HG02759 (cell line): ENCODE data around the gene RPS13.
"Not testable (repeated sequence)": the region's sequence is repeated elsewhere in the genome, so short reads cannot be mapped to it uniquely, and the experiment has no call there.

Experiments used
- ATAC-seq: cut with Tn5 transposase; IDR thresholded peaks from one replicate; pipeline ENCODE4 v1.9.1; 2021; ENCODE audit warnings: mild to moderate bottlenecking, moderate library complexity; ENCODE audit not compliant: unreplicated experiment

RPS13 gene

DNA sequence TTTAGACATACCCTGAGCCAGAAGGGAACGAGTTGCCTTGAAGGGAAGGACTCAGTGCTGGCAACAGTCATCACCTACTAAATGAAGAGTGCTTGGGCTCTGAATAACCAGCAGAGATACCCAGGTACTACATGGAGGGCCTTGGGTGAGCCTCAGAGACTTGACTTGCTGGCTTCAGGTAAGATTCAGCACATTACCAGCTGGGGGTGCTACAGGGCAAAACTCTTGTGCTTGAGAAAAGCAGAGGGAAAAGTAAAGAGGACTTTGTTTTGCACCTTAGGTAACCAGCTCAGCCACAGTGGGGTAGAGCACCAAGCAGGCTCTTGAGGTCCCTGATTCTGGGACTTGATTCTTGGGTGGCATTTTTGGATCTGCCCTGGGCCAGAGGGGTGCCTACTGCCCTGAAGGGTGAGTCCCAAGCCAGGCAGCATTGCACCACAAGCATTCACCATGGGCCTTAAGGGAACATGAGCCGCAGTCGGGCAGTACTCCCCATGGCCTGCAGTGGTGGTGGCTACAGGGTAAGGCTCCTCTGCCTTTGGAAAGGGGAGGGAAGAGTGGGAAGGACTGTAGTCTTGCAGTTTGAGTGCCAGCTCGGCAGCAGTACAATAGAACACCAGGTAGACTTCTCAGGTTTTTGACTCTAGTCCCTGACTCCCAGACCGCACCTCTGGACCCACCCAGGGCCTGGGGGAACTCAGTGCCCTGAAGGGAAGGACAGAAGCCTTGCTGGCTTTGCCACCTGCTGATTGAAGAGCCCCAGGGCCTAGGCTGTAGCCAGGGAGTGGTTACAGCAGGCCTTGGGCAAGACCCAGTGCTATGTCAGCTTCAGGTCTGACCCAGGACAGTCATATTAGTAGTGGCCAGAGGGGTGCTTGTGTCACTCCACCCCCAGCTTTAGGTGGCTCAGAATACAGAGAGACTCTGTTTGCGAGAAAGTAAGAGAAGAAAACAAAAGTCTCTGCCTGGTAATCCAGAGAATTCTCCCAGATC is 40.5 kb downstream of the RPS13 start:
- ATAC-seq, result no peak

DNA sequence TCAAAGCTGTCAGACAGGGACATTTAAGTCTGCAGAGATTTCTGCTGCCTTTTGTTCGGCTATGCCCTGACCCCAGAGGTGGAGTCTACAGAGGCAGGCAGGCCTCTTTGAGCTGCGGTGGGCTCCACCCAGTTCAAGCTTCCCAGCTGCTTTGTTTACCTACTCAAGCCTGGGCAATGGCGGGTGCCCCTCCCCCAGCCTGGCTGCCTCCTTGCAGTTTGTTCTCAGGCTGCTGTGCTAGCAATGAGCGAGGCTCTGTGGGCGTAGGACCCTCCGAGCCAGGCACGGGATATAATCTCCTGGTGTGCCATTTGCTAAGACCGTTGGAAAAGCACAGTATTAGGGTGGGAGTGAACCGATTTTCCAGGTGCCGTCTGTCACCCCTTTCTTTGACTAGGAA is 43.4 kb downstream of the RPS13 start:
- not testable (repeated sequence) for ATAC-seq

DNA sequence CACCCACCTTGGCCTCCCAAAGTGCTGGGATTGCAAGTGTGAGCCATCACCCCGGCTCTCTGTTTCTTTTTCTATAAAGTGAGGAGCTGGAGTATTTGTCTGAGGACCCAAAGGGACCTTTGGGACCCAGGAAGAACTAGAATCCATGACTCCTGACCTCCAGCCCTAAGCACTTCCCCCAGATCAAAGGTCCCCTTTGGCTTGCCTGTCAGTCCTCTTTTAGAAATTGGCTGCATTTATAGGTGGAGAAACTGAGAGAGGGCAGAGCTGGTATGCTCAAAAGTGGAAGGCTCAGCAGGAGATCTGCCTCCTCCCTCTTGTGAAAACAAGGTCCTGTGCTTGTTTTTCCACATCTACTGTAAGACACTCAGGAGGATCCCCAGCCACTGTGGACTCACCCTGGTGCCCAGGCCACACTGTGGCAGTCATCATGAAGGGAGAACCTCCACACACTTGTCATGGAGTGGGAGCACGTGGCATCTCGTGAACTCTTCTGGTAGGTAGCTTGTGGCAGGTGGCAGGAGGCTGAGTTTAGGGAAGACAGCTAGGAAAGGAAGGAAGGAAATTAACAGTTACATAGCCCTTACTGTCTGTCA is 50.9 kb downstream of the RPS13 start:
- ATAC-seq, result no peak

DNA sequence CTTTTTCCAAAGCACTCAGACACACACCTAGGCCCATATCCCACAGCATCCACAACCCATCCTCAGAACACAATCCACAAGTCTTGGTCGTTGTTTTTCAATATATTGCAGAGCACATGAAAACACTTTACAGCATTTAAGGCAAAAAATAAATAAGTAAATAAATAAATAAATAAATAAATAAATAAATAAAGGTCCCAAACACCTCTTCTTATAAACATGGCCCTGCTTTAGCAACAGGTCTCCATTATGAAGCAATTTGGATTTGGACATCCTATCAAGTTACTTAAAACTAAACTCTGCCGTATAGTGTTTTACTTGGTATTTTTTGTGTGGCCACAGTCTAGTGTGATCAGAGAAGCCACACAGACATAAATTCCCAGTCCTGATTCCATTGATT is 52.5 kb downstream of the RPS13 start:
- no peak for ATAC-seq
